K562 (cell line): ENCODE data around the gene QKI. TPM values are rescaled to one million over a fixed set of nuclear protein-coding genes. Genes with fewer than 3 reads are reported as not detected.

Source experiments
- ATF1 ChIP-seq, 2 experiments: fragments of 450-650 bp in 1 of 2; IDR thresholded peaks; 2 replicates each; pipeline ENCODE4 v1.6.1; 2016; ENCODE audit warnings: missing compliant biosample characterization in 1 of 2, missing genetic modification characterization in 1 of 2
- CGGBP1 ChIP-seq: fragments of 250-450 bp; sonication (Bioruptor Pico); IDR thresholded peaks from 2 replicates; pipeline ENCODE4 v1.9.0; 2021; ENCODE audit warnings: mild to moderate bottlenecking
- CUX1 ChIP-seq: fragments of 200-800 bp; sonication (Bioruptor generic); IDR thresholded peaks from 2 replicates; pipeline ENCODE4 v1.6.1; 2016; ENCODE audit warnings: missing genetic modification characterization, missing compliant biosample characterization
- E2F3 ChIP-seq: fragments of 250-450 bp; sonication (Bioruptor Pico); IDR thresholded peaks from 2 replicates; pipeline ENCODE4 v1.4.0; 2020; ENCODE audit warnings: mild to moderate bottlenecking
- FOSL1 ChIP-seq: fragments of 200-800 bp; sonication (Bioruptor generic); conservative IDR thresholded peaks from 2 replicates; pipeline ENCODE4 v1.6.1; 2016; ENCODE audit warnings: missing genetic modification characterization, missing compliant biosample characterization
- MAFG ChIP-seq: fragments of 450-650 bp; conservative IDR thresholded peaks from 2 replicates; pipeline ENCODE4 v1.6.1; 2016; ENCODE audit warnings: missing genetic modification characterization, missing compliant biosample characterization
- POLR3A ChIP-seq: IDR thresholded peaks from 2 replicates; pipeline ENCODE4 v1.6.1; 2011; ENCODE audit warnings: borderline replicate concordance, mild to moderate bottlenecking, moderate library complexity; ENCODE audit not compliant: insufficient read length, insufficient read depth; ENCODE audit errors: extremely low read depth
- PRMT5 ChIP-seq: sonication (generic); formaldehyde crosslinking; IDR thresholded peaks from 2 replicates; pipeline ENCODE4 v1.5.0; 2020; ENCODE audit warnings: missing genetic modification reagents
- RNF219 ChIP-seq: fragments of 250-450 bp; sonication (Bioruptor Pico); IDR thresholded peaks from 2 replicates; pipeline ENCODE4 v1.5.0; 2022; ENCODE audit warnings: mild to moderate bottlenecking
- SMAD3 ChIP-seq: fragments of 450-650 bp; formaldehyde crosslinking; conservative IDR thresholded peaks from 2 replicates; pipeline ENCODE4 v1.4.0; 2020; ENCODE audit warnings: mild to moderate bottlenecking
- TBL1XR1 ChIP-seq, 2 experiments: IDR thresholded peaks; 2 replicates each; pipeline ENCODE4 v1.6.1; 2012; ENCODE audit warnings: improper control_type of control experiment in 2 of 2, low read length in 2 of 2, mild to moderate bottlenecking in 1 of 2
- U2AF2 ChIP-seq: fragments of 200-400 bp; formaldehyde crosslinking; optimal IDR thresholded peaks from 2 replicates; pipeline ENCODE3; 2017; ENCODE audit warnings: low read depth, mild to moderate bottlenecking, low read length
- ZNF77 ChIP-seq: fragments of 250-450 bp; sonication (Bioruptor Pico); IDR thresholded peaks from 2 replicates; pipeline ENCODE4 v1.5.0; 2020
- polyA plus RNA-seq, 8 experiments: library from polyadenylated mRNA; depleted of rRNA in 4 of 8; stranded (reverse) in 5 of 8; unstranded in 3 of 8; fragments of >200 nt; fragmentation: Nextera tagmentation in 2 of 8; fragmentation: Illumina TruSeq in 1 of 8; extraction: Ambion mirVana in 2 of 8; extraction: Trizol in 1 of 8; gene quantifications; 2 replicates each; pipeline versions ENCODE4 v1.2.1 to v1.2.3, GENCODE V29; 2011 to 2014; ENCODE audit warnings: inconsistent platforms in 1 of 8, missing spikeins in 1 of 8
- total RNA-seq, 7 experiments: library from RNA; depleted of rRNA in 6 of 7; stranded (reverse); fragments of >200 nt in 6 of 7; fragmentation: Illumina TruSeq in 2 of 7; extraction: Trizol in 2 of 7; gene quantifications; 2 replicates each; pipeline versions ENCODE4 v1.2.1 to v1.2.3, GENCODE V29; 2011 to 2021; ENCODE audit warnings: low replicate concordance in 1 of 7
- TF ChIP-seq, protein P1 (sequence below): fragments of 250-450 bp; sonication (Bioruptor Pico); IDR thresholded peaks from 2 replicates; pipeline ENCODE4 v1.5.0; 2021; ENCODE audit warnings: mild to moderate bottlenecking, moderate library complexity

The QKI gene
- total and polyA plus RNA-seq, 9 of the 15 experiments (the other 6 are each of a cell fraction or from before 2014, with no cell fraction given): 20.4 to 215 (median 123) TPM

- TF ChIP-seq CUX1 (CRISPR knock-in tag) (no peak), ATF1 (CRISPR knock-in tag; IDR thresholded peaks at IDR 0.05) (no peak), ATF1 (tag; IDR thresholded peaks at IDR 0.05) (peak; percentile 29; the same call in 1 of the 2 replicates), E2F3 (CRISPR knock-in tag) (no peak), TBL1XR1 (IDR thresholded peaks at IDR 0.05; ENCODE audit: low read length in 2 of 2) (peak in 1 of 2 experiments; percentile 63; a peak in 1 of 4 replicates), POLR3A (no peak), MAFG (tag) (peak; percentile 64; the same call in 1 of the 2 replicates), RNF219 (CRISPR knock-in tag) (no peak), CGGBP1 (CRISPR knock-in tag) (no peak), FOSL1 (tag) (peak; percentile 90), U2AF2 (no peak), SMAD3 (CRISPR knock-in tag) (no peak), PRMT5 (CRISPR knock-in tag) (no peak), ZNF77 (CRISPR knock-in tag) (no peak)
- TF ChIP-seq, protein P1, sequence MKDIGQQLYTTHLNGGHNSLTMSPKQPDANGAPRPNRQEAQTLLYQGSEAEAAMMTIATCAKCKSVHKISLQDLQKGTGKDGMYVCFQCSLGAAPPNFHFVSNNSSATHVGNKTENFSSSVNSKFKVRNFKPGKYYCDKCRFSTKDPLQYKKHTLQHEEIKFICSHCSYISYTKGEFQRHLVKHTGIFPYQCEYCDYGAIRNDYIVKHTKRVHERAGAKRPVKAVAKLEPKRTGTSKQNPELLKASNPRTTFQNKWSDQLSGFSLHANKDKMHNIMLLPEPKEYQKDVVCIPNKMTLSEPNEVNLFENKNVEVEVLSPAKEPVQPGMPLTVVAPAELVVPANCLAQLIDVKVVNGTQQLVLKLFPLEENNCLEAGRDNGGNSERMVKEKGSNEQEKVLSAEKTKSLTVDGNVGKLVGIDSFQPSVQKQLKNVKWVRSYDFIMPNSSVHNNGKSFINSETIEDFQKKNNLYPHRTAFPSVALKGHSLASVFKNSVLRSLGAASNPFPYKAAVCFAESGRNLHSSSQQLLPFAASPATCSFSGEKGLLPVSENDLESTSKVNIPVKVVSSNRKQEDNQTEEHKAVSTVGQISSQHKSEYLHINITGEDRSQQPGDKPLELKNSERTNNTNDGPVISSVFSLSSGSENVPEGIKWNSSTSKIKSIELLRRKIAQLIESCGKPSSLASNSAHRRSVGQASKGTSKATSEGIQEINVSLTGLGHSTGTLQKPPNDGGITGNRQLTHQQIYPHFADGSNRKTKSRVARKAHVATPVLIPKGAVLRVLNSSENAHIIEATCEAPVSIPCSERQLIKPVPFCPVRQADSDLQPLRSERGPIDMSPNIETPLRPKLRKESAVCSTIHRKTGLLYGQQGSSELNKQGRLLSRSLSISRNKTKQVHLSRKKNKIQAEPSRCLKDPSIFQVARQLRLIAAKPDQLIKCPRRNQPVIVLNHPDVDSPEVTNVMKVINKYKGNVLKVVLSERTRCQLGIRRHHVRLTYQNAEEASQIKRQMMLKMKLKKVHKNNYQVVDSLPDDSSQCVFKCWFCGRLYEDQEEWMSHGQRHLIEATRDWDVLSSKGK (CRISPR knock-in tag): no peak
Measured at GRCh38 chr6:163572612-163573011, 158.1 kb downstream of the QKI start (continued).
